Hepatocyte (in vitro differentiated cells): ENCODE measurements around the gene NCOR2. TPM values are rescaled to one million over a fixed set of nuclear protein-coding genes. Genes with fewer than 3 reads are reported as not detected.

Source experiments
- DNase-seq: peaks from one replicate; pipeline ENCODE4 v3.0.0-alpha.2; 2016; ENCODE audit warnings: low spot score
- H2AFZ ChIP-seq: fragments of 200-600 bp; sonication (generic); 2 replicates; pipeline ENCODE4 v1.6.0; 2016; ENCODE audit warnings: antibody characterized with exemption, mild to moderate bottlenecking
- H3K27ac ChIP-seq: fragments of 200-600 bp; sonication (generic); 2 replicates; pipeline ENCODE4 v1.5.1; 2016; ENCODE audit warnings: mild to moderate bottlenecking
- H3K27me3 ChIP-seq: fragments of 200-600 bp; sonication (generic); 2 replicates; pipeline ENCODE4 v1.6.1; 2016
- H3K36me3 ChIP-seq: fragments of 200-600 bp; sonication (generic); replicated peaks from 2 replicates; pipeline ENCODE4 v1.5.1; 2016; ENCODE audit warnings: low read depth; ENCODE audit not compliant: insufficient read depth
- H3K4me1 ChIP-seq: fragments of 200-600 bp; sonication (generic); 2 replicates; pipeline ENCODE4 v1.5.1; 2016; ENCODE audit warnings: mild to moderate bottlenecking, moderate library complexity; ENCODE audit not compliant: insufficient read depth
- H3K4me2 ChIP-seq: fragments of 200-600 bp; sonication (generic); 2 replicates; pipeline ENCODE4 v1.6.0; 2016
- H3K4me3 ChIP-seq: fragments of 200-600 bp; sonication (generic); 2 replicates; pipeline ENCODE4 v1.5.1; 2016; ENCODE audit warnings: mild to moderate bottlenecking
- H3K79me2 ChIP-seq: fragments of 200-600 bp; sonication (generic); 2 replicates; pipeline ENCODE4 v1.6.0; 2017; ENCODE audit warnings: mild to moderate bottlenecking
- H3K9me2 ChIP-seq: fragments of 200-600 bp; sonication (generic); replicated peaks from 2 replicates; pipeline ENCODE4 v1.6.0; 2017; ENCODE audit warnings: mild to moderate bottlenecking; ENCODE audit not compliant: insufficient read depth
- H3K9me3 ChIP-seq: fragments of 200-600 bp; sonication (generic); 2 replicates; pipeline ENCODE4 v1.5.1; 2016; ENCODE audit warnings: low read depth, mild to moderate bottlenecking
- H4K20me1 ChIP-seq: fragments of 200-600 bp; sonication (generic); 2 replicates; pipeline ENCODE4 v1.6.0; 2016; ENCODE audit warnings: mild to moderate bottlenecking; ENCODE audit not compliant: insufficient read depth, poor library complexity, severe bottlenecking
- CTCF ChIP-seq: fragments of 200-600 bp; sonication (generic); IDR thresholded peaks from 2 replicates; pipeline ENCODE4 v1.5.1; 2016; ENCODE audit warnings: antibody characterized with exemption, mild to moderate bottlenecking; ENCODE audit not compliant: poor library complexity
- EZH2 ChIP-seq: fragments of 200-600 bp; sonication (generic); IDR thresholded peaks from 2 replicates; pipeline ENCODE4 v1.6.1; 2016; ENCODE audit warnings: antibody characterized with exemption, mild to moderate bottlenecking, borderline replicate concordance
- EZH2phosphoT487 ChIP-seq: fragments of 200-600 bp; sonication (generic); IDR thresholded peaks from one replicate; pipeline ENCODE4 v1.6.1; 2018; ENCODE audit warnings: antibody characterized with exemption, mild to moderate bottlenecking, low read depth, moderate library complexity; ENCODE audit not compliant: unreplicated experiment, severe bottlenecking
- WGBS: methylation state at CpG from one replicate; pipeline ENCODE4 v1.1.6; 2016; ENCODE audit warnings: low lambda C conversion rate; ENCODE audit errors: missing lambda C conversion rate; 5-methylcytosine and 5-hydroxymethylcytosine counted together
- polyA plus RNA-seq: library from polyadenylated mRNA; unstranded; fragments of >200 nt; fragmentation: Nextera tagmentation; extraction: Ambion mirVana; gene quantifications from 2 replicates; pipeline ENCODE4 v1.2.1, GENCODE V29; 2016
- total RNA-seq: library from RNA; depleted of rRNA; stranded (reverse); fragments of >200 nt; gene quantifications from 2 replicates; pipeline ENCODE4 v1.2.3, GENCODE V29; 2014

Gene NCOR2
- total and polyA plus RNA-seq, 2 experiments from 2014 or later, result 40.3 to 121 TPM

GRCh38 chr12:124523071-124523470 lies 44.3 kb downstream of the NCOR2 start:
- no peaks in the 10 kb centered on the region for H3K9me2 ChIP-seq
- H3K4me2 ChIP-seq, result no peak overlapping the region
- TF ChIP-seq EZH2phosphoT487 (no peak), CTCF (no peak), EZH2 (no peak)
- no peak overlapping the region for H2AFZ ChIP-seq
- DNase-seq, result no peak
- peaks cover 89% of the 10 kb centered on the region for H3K79me2 ChIP-seq
- H3K4me1 ChIP-seq, result peaks cover 32% of the 10 kb centered on the region
- WGBS, result 89% methylated on average over 12 of the region's 12 CpGs
- no peaks in the 10 kb centered on the region for H3K27me3 ChIP-seq
- H3K4me3 ChIP-seq, result no peak overlapping the region
- no peak overlapping the region for H3K27ac ChIP-seq
- H3K9me3 ChIP-seq, result no peaks in the 10 kb centered on the region
- H4K20me1 ChIP-seq, result peaks cover 52% of the 10 kb centered on the region
- H3K36me3 ChIP-seq, result no peaks in the 10 kb centered on the region

GRCh38 chr12:124520907-124521306 lies 46.5 kb downstream of the NCOR2 start:
- peaks cover 44% of the 10 kb centered on the region for H3K4me1 ChIP-seq
- no peaks in the 10 kb centered on the region for H3K9me2 ChIP-seq
- H3K4me2 ChIP-seq, result peak overlapping the region; percentile 19
- H3K27ac ChIP-seq, result peak overlapping the region; percentile 99
- H3K9me3 ChIP-seq, result no peaks in the 10 kb centered on the region
- peaks cover 88% of the 10 kb centered on the region for H3K79me2 ChIP-seq
- H3K36me3 ChIP-seq, result no peaks in the 10 kb centered on the region
- no peak overlapping the region for H2AFZ ChIP-seq
- TF ChIP-seq EZH2phosphoT487 (no peak), CTCF (no peak), EZH2 (no peak)
- no peak overlapping the region for H3K4me3 ChIP-seq
- peaks cover 42% of the 10 kb centered on the region for H4K20me1 ChIP-seq
- WGBS, result 65% methylated on average over 10 of the region's 10 CpGs
- H3K27me3 ChIP-seq, result no peaks in the 10 kb centered on the region
- DNase-seq, result no peak

GRCh38 chr12:124520265-124520701 lies 47.1 kb downstream of the NCOR2 start:
- 74% methylated on average over 14 of the region's 14 CpGs for WGBS

More at GRCh38 chr12:124520265-124520701, 47.1 kb downstream of the NCOR2 start:
- no peak overlapping the region for H3K4me3 ChIP-seq
- H3K4me1 ChIP-seq, result peaks cover 44% of the 10 kb centered on the region
- H3K27ac ChIP-seq, result peak overlapping the region; percentile 99
- no peaks in the 10 kb centered on the region for H3K27me3 ChIP-seq
- no peak for TF ChIP-seq EZH2
- TF ChIP-seq EZH2phosphoT487, result no peak
- TF ChIP-seq CTCF, result no peak
- H3K4me2 ChIP-seq, result peak overlapping the region; percentile 19
- H3K9me2 ChIP-seq, result no peaks in the 10 kb centered on the region
- H2AFZ ChIP-seq, result no peak overlapping the region
- H4K20me1 ChIP-seq, result peaks cover 40% of the 10 kb centered on the region
- H3K36me3 ChIP-seq, result no peaks in the 10 kb centered on the region
- DNase-seq, result no peak
- H3K79me2 ChIP-seq, result peaks cover 88% of the 10 kb centered on the region
- no peaks in the 10 kb centered on the region for H3K9me3 ChIP-seq
